H9 (cell line): ENCODE measurements around the gene KRTAP10-8. TPM values are rescaled to one million over a fixed set of nuclear protein-coding genes. Genes with fewer than 3 reads are reported as not detected.

Source experiments
- DNase-seq: peaks from one replicate; pipeline ENCODE4 v3.0.0-alpha.2; 2017
- H2AFZ ChIP-seq: one replicate; pipeline ENCODE4 v1.6.1; 2013; ENCODE audit warnings: mild to moderate bottlenecking, low read length, control low read depth, moderate library complexity
- H2AK5ac ChIP-seq: 2 replicates; pipeline ENCODE4 v1.6.1; 2013; ENCODE audit warnings: low read length, control low read depth, mixed read lengths; ENCODE audit not compliant: insufficient read length
- H2BK120ac ChIP-seq: one replicate; pipeline ENCODE4 v1.6.1; 2013; ENCODE audit warnings: low read depth, mild to moderate bottlenecking, low read length, control low read depth, inconsistent platforms; ENCODE audit not compliant: poor library complexity, severe bottlenecking
- H2BK12ac ChIP-seq: 2 replicates; pipeline ENCODE4 v1.6.1; 2013; ENCODE audit warnings: low read length, control low read depth, mixed read lengths, low read depth; ENCODE audit not compliant: insufficient read length
- H2BK15ac ChIP-seq: 2 replicates; pipeline ENCODE4 v1.6.1; 2013; ENCODE audit warnings: low read depth, low read length, control low read depth
- H2BK20ac ChIP-seq: one replicate; pipeline ENCODE4 v1.6.1; 2013; ENCODE audit warnings: low read depth, mild to moderate bottlenecking, low read length, control low read depth, inconsistent platforms; ENCODE audit not compliant: poor library complexity, severe bottlenecking
- H2BK5ac ChIP-seq: 2 replicates; pipeline ENCODE4 v1.6.1; 2013; ENCODE audit warnings: low read length, control low read depth, mixed read lengths; ENCODE audit not compliant: insufficient read length
- H3K14ac ChIP-seq: 2 replicates; pipeline ENCODE4 v1.6.1; 2013; ENCODE audit warnings: low read length, control low read depth; ENCODE audit not compliant: insufficient read depth
- H3K18ac ChIP-seq: 2 replicates; pipeline ENCODE4 v1.6.1; 2013; ENCODE audit warnings: low read depth, mild to moderate bottlenecking, mixed read lengths, low read length, control low read depth; ENCODE audit not compliant: insufficient read length
- H3K23ac ChIP-seq: 2 replicates; pipeline ENCODE4 v1.6.1; 2013; ENCODE audit warnings: low read length, control low read depth, mixed read lengths, low read depth; ENCODE audit not compliant: insufficient read length
- H3K23me2 ChIP-seq: 2 replicates; pipeline ENCODE4 v1.6.1; 2013; ENCODE audit warnings: low read depth, mild to moderate bottlenecking, mixed read lengths, low read length, control low read depth; ENCODE audit not compliant: insufficient read length, poor library complexity, severe bottlenecking
- H3K27ac ChIP-seq: 2 replicates; pipeline ENCODE4 v1.5.1; 2013; ENCODE audit warnings: low read length, control low read depth, mixed read lengths, low read depth; ENCODE audit not compliant: insufficient read length
- H3K27me3 ChIP-seq: 2 replicates; pipeline ENCODE4 v1.6.1; 2013; ENCODE audit warnings: low read length, control low read depth, inconsistent platforms; ENCODE audit not compliant: insufficient read depth
- H3K4ac ChIP-seq: 2 replicates; pipeline ENCODE4 v1.6.1; 2013; ENCODE audit warnings: low read depth, mild to moderate bottlenecking, control low read depth, inconsistent platforms, low read length, moderate library complexity
- H3K4me1 ChIP-seq: 2 replicates; pipeline ENCODE4 v1.6.1; 2013; ENCODE audit warnings: low read length, control low read depth, inconsistent platforms; ENCODE audit not compliant: insufficient read depth
- H3K4me2 ChIP-seq: 2 replicates; pipeline ENCODE4 v1.6.1; 2013; ENCODE audit warnings: low read length, control low read depth, mixed read lengths; ENCODE audit not compliant: insufficient read length, insufficient read depth
- H3K56ac ChIP-seq: 2 replicates; pipeline ENCODE4 v1.6.1; 2013; ENCODE audit warnings: low read depth, mild to moderate bottlenecking, mixed read lengths, low read length, control low read depth; ENCODE audit not compliant: insufficient read length
- H3K79me1 ChIP-seq: 2 replicates; pipeline ENCODE4 v1.6.1; 2013; ENCODE audit warnings: low read depth, mild to moderate bottlenecking, moderate library complexity, low read length, control low read depth, inconsistent platforms; ENCODE audit not compliant: insufficient read depth, poor library complexity, severe bottlenecking
- H3K79me2 ChIP-seq: 2 replicates; pipeline ENCODE4 v1.6.1; 2013; ENCODE audit warnings: low read length, control low read depth, inconsistent platforms; ENCODE audit not compliant: insufficient read depth
- H3K9ac ChIP-seq: 2 replicates; pipeline ENCODE4 v1.6.1; 2013; ENCODE audit warnings: low read length, control low read depth, mixed read lengths; ENCODE audit not compliant: insufficient read length; ENCODE audit errors: extremely low read depth
- H3K9me3 ChIP-seq: one replicate; pipeline ENCODE4 v1.6.1; 2013; ENCODE audit warnings: low read depth, low read length, inconsistent platforms; ENCODE audit not compliant: control insufficient read depth
- H3T11ph ChIP-seq: one replicate; pipeline ENCODE4 v1.6.1; 2013; ENCODE audit warnings: mild to moderate bottlenecking, low read length, control low read depth, inconsistent platforms
- H4K20me1 ChIP-seq: one replicate; pipeline ENCODE4 v1.6.1; 2013; ENCODE audit not compliant: control insufficient read depth, insufficient read length, insufficient read depth
- H4K5ac ChIP-seq: 2 replicates; pipeline ENCODE4 v1.6.1; 2013; ENCODE audit warnings: low read depth, mild to moderate bottlenecking, mixed read lengths, low read length, control low read depth; ENCODE audit not compliant: insufficient read length
- H4K8ac ChIP-seq: replicated peaks from 2 replicates; pipeline ENCODE4 v1.6.1; 2013; ENCODE audit warnings: low read length, control low read depth, mixed read lengths, low read depth; ENCODE audit not compliant: insufficient read length
- H4K91ac ChIP-seq: 2 replicates; pipeline ENCODE4 v1.6.1; 2013; ENCODE audit warnings: low read depth, mild to moderate bottlenecking, moderate library complexity, mixed read lengths, low read length, control low read depth; ENCODE audit not compliant: insufficient read length
- H3K27ac Mint-ChIP-seq, 3 experiments: 2 replicates in 2 of 3; 3 replicates in 1 of 3; pipeline ENCODE4 v1.8.0; 2020 to 2021; ENCODE audit warnings: mixed read lengths in 3 of 3, mild to moderate bottlenecking in 1 of 3, moderate library complexity in 1 of 3
- H3K27me3 Mint-ChIP-seq: 2 replicates; pipeline ENCODE4 v1.8.0; 2021; ENCODE audit warnings: low read depth, mild to moderate bottlenecking, moderate library complexity, mixed read lengths
- H3K36me3 Mint-ChIP-seq, 3 experiments: 2 replicates in 2 of 3; 3 replicates in 1 of 3; pipeline ENCODE4 v1.8.0; 2020 to 2021; ENCODE audit warnings: low read depth in 3 of 3, mixed read lengths in 3 of 3; ENCODE audit not compliant: insufficient read depth in 1 of 3
- H3K4me1 Mint-ChIP-seq, 2 experiments: 2 replicates each; pipeline ENCODE4 v1.8.0; 2020; ENCODE audit warnings: mixed read lengths in 2 of 2
- H3K4me3 Mint-ChIP-seq, 2 experiments: 2 replicates in 1 of 2; 3 replicates in 1 of 2; pipeline ENCODE4 v1.8.0; 2020 to 2021; ENCODE audit warnings: mild to moderate bottlenecking in 2 of 2, mixed read lengths in 2 of 2, moderate library complexity in 1 of 2
- H3K9me3 Mint-ChIP-seq, 2 experiments: 2 replicates in 1 of 2; 3 replicates in 1 of 2; pipeline ENCODE4 v1.8.0; 2020; ENCODE audit warnings: mild to moderate bottlenecking in 2 of 2, mixed read lengths in 2 of 2, moderate library complexity in 1 of 2
- WGBS: extraction: QIAGEN DNeasy Blood & Tissue Kit; methylation state at CpG from one replicate; pipeline ENCODE4 v1.1.7; 2013; ENCODE audit warnings: missing lambda C conversion rate, low lambda C conversion rate, mixed read lengths; ENCODE audit not compliant: insufficient read length; ENCODE audit errors: extremely low coverage; 5-methylcytosine and 5-hydroxymethylcytosine counted together
- total RNA-seq: library from RNA; stranded (reverse); gene quantifications from 2 replicates; pipeline ENCODE4 v1.2.1, GENCODE V29; 2021
- TF ChIP-seq, protein P1 (sequence below): fragments of 200-600 bp; sonication (generic); conservative IDR thresholded peaks from 3 replicates; pipeline ENCODE4 v1.8.0; 2021; ENCODE audit warnings: antibody characterized with exemption, mild to moderate bottlenecking

The KRTAP10-8 gene
- total RNA-seq, 1 experiment from 2014 or later, result not detected

DNA sequence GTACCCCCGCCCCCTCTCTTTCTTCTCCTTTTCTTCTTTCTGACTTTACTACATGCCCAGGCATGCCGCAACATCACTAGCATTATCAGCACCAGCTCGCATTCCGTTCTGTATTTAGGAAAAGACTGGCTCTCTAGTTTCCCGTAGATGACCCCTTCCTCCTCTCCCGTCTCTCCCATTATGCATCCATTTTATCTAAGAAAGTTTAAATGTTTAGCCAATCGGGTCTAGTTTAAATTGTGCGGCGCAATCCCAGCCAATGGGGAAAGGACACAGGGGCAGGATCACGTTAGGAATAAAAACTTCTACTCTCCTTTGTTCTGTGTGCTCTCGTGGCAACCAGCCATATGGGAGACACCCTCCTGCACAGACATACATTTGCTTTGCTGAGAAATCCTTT is 13.8 kb upstream of the KRTAP10-8 start:
- no peak overlapping the region for H4K5ac ChIP-seq
- no peak overlapping the region for H2BK12ac ChIP-seq
- no peaks in the 10 kb centered on the region for H3K79me2 ChIP-seq
- no peaks in the 10 kb centered on the region; a peak in 2 of 5 replicates for H3K9me3 Mint-ChIP-seq
- no peak overlapping the region for H3K23ac ChIP-seq
- H4K91ac ChIP-seq, result no peak overlapping the region
- DNase-seq, result peak; percentile 61
- no peak overlapping the region for H2AFZ ChIP-seq
- no peak overlapping the region for H4K8ac ChIP-seq
- H3K56ac ChIP-seq, result no peak overlapping the region
- no peak overlapping the region for H3K4me3 Mint-ChIP-seq
- H2BK5ac ChIP-seq, result no peak overlapping the region
- H3K27me3 ChIP-seq, result no peaks in the 10 kb centered on the region
- H3K4me1 Mint-ChIP-seq, result peaks cover 46 to 57% of the 10 kb centered on the region in 2 experiments
- H3K27ac ChIP-seq, result peak overlapping the region; percentile 47
- no peak overlapping the region for H2BK120ac ChIP-seq
- H3K4ac ChIP-seq, result no peak overlapping the region; the same call in 1 of the 2 replicates
- no peaks in the 10 kb centered on the region for H3K79me1 ChIP-seq
- H3K9me3 ChIP-seq, result no peaks in the 10 kb centered on the region
- peaks cover 0 to 4% (median 0%) of the 10 kb centered on the region in 3 experiments; a peak in 1 of 7 replicates for H3K36me3 Mint-ChIP-seq
- no peak overlapping the region for H2BK20ac ChIP-seq
- H3K4me2 ChIP-seq, result no peak overlapping the region
- no CpG with 5 or more reads among the region's 11 CpGs for WGBS
- H3K27ac Mint-ChIP-seq, result peak overlapping the region in 2 of 3 experiments; percentile 90 to 94; a peak in 4 of 7 replicates
- no peaks in the 10 kb centered on the region; the same call in 1 of the 2 replicates for H3K27me3 Mint-ChIP-seq
- H3T11ph ChIP-seq, result peak overlapping the region; percentile 23
- no peak overlapping the region for H2AK5ac ChIP-seq
- no peak overlapping the region for H3K9ac ChIP-seq
- H3K14ac ChIP-seq, result peak overlapping the region; percentile 73; the same call in 1 of the 2 replicates
- H3K23me2 ChIP-seq, result no peaks in the 10 kb centered on the region
- no peaks in the 10 kb centered on the region for H4K20me1 ChIP-seq
- no peaks in the 10 kb centered on the region for H3K4me1 ChIP-seq
- TF ChIP-seq, protein P1, sequence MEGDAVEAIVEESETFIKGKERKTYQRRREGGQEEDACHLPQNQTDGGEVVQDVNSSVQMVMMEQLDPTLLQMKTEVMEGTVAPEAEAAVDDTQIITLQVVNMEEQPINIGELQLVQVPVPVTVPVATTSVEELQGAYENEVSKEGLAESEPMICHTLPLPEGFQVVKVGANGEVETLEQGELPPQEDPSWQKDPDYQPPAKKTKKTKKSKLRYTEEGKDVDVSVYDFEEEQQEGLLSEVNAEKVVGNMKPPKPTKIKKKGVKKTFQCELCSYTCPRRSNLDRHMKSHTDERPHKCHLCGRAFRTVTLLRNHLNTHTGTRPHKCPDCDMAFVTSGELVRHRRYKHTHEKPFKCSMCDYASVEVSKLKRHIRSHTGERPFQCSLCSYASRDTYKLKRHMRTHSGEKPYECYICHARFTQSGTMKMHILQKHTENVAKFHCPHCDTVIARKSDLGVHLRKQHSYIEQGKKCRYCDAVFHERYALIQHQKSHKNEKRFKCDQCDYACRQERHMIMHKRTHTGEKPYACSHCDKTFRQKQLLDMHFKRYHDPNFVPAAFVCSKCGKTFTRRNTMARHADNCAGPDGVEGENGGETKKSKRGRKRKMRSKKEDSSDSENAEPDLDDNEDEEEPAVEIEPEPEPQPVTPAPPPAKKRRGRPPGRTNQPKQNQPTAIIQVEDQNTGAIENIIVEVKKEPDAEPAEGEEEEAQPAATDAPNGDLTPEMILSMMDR, result no peak
- no peak overlapping the region for H2BK15ac ChIP-seq
- peak overlapping the region; percentile 73 for H3K18ac ChIP-seq
